Spleen (tissue), 11 donors: ENCODE results near the gene DPYD. TPM values are rescaled to one million over a fixed set of nuclear protein-coding genes. Genes with fewer than 3 reads are reported as not detected.

ENCODE experiments used
- DNase-seq: peaks from one replicate; pipeline ENCODE4 v3.0.0-alpha.2; 2020
- H3K27ac ChIP-seq, 8 donors: fragments of 200-600 bp; sonication (generic) in 7 of 8; 1 replicate in 4 of 8; 2 replicates in 4 of 8; pipeline versions ENCODE4 v1.5.0 to v1.8.0; 2016 to 2021; ENCODE audit warnings: inconsistent platforms in 4 of 8, mild to moderate bottlenecking in 4 of 8, moderate library complexity in 1 of 8
- H3K27me3 ChIP-seq, 7 donors: fragments of 200-600 bp; sonication (generic) in 6 of 7; replicated peaks in 1 of 7; 1 replicate in 4 of 7; 2 replicates in 3 of 7; pipeline versions ENCODE4 v1.5.0 to v1.8.0; 2016 to 2021; ENCODE audit warnings: inconsistent platforms in 3 of 7, mild to moderate bottlenecking in 1 of 7
- H3K36me3 ChIP-seq, 6 donors: fragments of 200-600 bp; sonication (generic) in 5 of 6; 1 replicate in 4 of 6; 2 replicates in 2 of 6; pipeline versions ENCODE4 v1.5.0 to v1.8.0; 2016 to 2021; ENCODE audit warnings: inconsistent platforms in 2 of 6
- H3K4me1 ChIP-seq, 6 donors: fragments of 200-600 bp; sonication (generic) in 5 of 6; 1 replicate in 3 of 6; 2 replicates in 3 of 6; pipeline versions ENCODE4 v1.5.0 to v1.8.0; 2016 to 2021; ENCODE audit warnings: inconsistent platforms in 3 of 6
- H3K4me3 ChIP-seq, 8 donors: fragments of 200-600 bp; sonication (generic) in 7 of 8; 1 replicate in 4 of 8; 2 replicates in 4 of 8; pipeline versions ENCODE4 v1.5.0 to v1.8.0; 2016 to 2021; ENCODE audit warnings: inconsistent platforms in 4 of 8, mild to moderate bottlenecking in 4 of 8, moderate library complexity in 2 of 8
- H3K9me3 ChIP-seq, 8 donors: fragments of 200-600 bp; sonication (generic) in 7 of 8; 1 replicate in 4 of 8; 2 replicates in 4 of 8; pipeline versions ENCODE4 v1.5.0 to v1.8.0; 2016 to 2021; ENCODE audit warnings: inconsistent platforms in 4 of 8
- POLR2A ChIP-seq, 3 donors: fragments of 450-650 bp; IDR thresholded peaks; one replicate each; pipeline ENCODE4 v1.5.1; 2017; ENCODE audit warnings: antibody characterized with exemption in 3 of 3, mild to moderate bottlenecking in 1 of 3
- POLR2AphosphoS5 ChIP-seq, 3 donors: sonication (generic); formaldehyde crosslinking; IDR thresholded peaks; one replicate each; pipeline ENCODE4 v1.5.1; 2017; ENCODE audit warnings: antibody characterized with exemption in 3 of 3
- WGBS, 5 donors: extraction: QIAGEN DNeasy Blood & Tissue Kit in 3 of 5; methylation state at CpG; one replicate each; pipeline versions ENCODE4 v1.1.5 to v1.1.7; 2013 to 2018; 5-methylcytosine and 5-hydroxymethylcytosine counted together
- intact Hi-C: fragments of 100-400 bp; cut with DNase I; formaldehyde crosslinking; loops from one replicate; pipeline ENCODE4 v1.15.0; 2023; ENCODE audit warnings: low total_unique reads
- polyA plus RNA-seq, 3 donors: library from polyadenylated mRNA; stranded (reverse); fragments of 200-250 nt; gene quantifications; one replicate each; pipeline ENCODE4 v1.2.1, GENCODE V29; 2013
- total RNA-seq, 7 donors: library from RNA; depleted of rRNA in 3 of 7; stranded (reverse); fragments of >200 nt in 3 of 7; fragmentation: NEBNext Ultra II Directional in 4 of 7; extraction: Animal tissue kit (Norgen Biotek cat#: 25700) in 4 of 7; gene quantifications; one replicate each; pipeline versions ENCODE4 v1.1.0 to v1.2.1, GENCODE V29; 2016 to 2021
- TF ChIP-seq, protein P1 (sequence below), 11 experiments: fragments of 200-600 bp in 7 of 11; fragments of 450-650 bp in 4 of 11; sonication (generic) in 4 of 11; IDR thresholded peaks in 8 of 11; conservative IDR thresholded peaks in 3 of 11; 1 replicate in 7 of 11; 2 replicates in 4 of 11; pipeline versions ENCODE4 v1.4.0 to v1.8.0; 2016 to 2021; ENCODE audit warnings: antibody characterized with exemption in 11 of 11, inconsistent platforms in 4 of 11, mild to moderate bottlenecking in 1 of 11
- donor health status: healthy with polysubstance abuse.
- donor health status: DM: no; HTN: no; CAD: no; lungs with moderate emphysema.
- donor health status: DM: no; HTN: no; CAD: no.
- donor health status: Bipolar disorder and iron deficiency.
- donor health status: healthy.
- donor health status: DM: no; HTN: no; CAD: no.
- donor health status: DM: yes; HTN: yes; CAD: no.

Gene DPYD
- total and polyA plus RNA-seq, 10 donors = 7.3 to 114 (median 92.3) TPM

DNA sequence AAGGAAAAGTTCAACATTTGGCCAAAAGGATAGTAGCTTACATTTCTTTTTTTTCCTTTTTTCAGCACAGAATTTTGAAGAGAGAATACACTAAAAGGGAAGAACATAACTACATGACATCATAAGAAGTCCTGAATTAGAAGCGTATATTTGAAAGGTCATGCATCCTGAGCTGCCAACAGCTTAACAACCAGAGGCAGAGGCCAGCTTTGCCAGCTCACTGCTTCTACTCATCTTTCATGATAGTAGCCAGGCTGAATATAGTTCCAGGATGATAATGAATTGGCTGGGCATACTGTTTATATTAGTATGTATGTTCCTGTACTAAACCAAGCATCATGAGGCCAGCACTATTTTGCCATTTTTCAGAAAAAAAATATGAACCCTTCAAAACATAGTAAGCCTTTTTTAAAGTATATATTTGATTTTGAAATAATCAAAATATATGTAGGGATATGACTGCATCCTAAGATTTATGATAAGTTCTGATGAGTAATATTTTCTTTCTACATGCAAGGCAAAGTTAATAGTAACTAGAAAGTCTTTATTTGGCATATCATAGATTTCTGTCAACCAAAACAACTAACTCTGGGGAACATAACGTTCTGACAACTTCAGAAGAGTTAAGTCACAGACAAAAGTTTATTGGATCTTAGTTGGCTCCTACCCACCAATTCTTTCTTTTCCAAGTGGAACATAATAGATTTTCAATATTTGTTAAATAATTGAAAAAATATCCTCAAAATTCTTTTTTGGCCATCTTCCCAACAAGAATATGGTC lies 123.2 kb downstream of the DPYD start:
- H3K27me3 ChIP-seq = no peaks in the 10 kb centered on the region
- DNase-seq = no peak
- intact Hi-C loops = no loop called here
- H3K9me3 ChIP-seq = no peaks in the 10 kb centered on the region
- no peak overlapping the region for H3K4me3 ChIP-seq
- H3K36me3 ChIP-seq = peaks cover 0 to 9% (median 0%) of the 10 kb centered on the region in 6 donors
- 78 to 92% (median 83%) methylated on average over 2 of the region's 2 CpGs for WGBS, 5 donors
- TF ChIP-seq POLR2A (IDR thresholded peaks at IDR 0.05) (no peak), POLR2AphosphoS5 (IDR thresholded peaks at IDR 0.05) (no peak)
- TF ChIP-seq, protein P1, sequence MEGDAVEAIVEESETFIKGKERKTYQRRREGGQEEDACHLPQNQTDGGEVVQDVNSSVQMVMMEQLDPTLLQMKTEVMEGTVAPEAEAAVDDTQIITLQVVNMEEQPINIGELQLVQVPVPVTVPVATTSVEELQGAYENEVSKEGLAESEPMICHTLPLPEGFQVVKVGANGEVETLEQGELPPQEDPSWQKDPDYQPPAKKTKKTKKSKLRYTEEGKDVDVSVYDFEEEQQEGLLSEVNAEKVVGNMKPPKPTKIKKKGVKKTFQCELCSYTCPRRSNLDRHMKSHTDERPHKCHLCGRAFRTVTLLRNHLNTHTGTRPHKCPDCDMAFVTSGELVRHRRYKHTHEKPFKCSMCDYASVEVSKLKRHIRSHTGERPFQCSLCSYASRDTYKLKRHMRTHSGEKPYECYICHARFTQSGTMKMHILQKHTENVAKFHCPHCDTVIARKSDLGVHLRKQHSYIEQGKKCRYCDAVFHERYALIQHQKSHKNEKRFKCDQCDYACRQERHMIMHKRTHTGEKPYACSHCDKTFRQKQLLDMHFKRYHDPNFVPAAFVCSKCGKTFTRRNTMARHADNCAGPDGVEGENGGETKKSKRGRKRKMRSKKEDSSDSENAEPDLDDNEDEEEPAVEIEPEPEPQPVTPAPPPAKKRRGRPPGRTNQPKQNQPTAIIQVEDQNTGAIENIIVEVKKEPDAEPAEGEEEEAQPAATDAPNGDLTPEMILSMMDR (IDR thresholded peaks at IDR 0.05 in 8 of 11, conservative IDR thresholded peaks at IDR 0.05 in 3 of 11) = no peak
- H3K4me1 ChIP-seq = peaks cover 0 to 13% (median 0%) of the 10 kb centered on the region in 6 donors
- no peak overlapping the region for H3K27ac ChIP-seq

DNA sequence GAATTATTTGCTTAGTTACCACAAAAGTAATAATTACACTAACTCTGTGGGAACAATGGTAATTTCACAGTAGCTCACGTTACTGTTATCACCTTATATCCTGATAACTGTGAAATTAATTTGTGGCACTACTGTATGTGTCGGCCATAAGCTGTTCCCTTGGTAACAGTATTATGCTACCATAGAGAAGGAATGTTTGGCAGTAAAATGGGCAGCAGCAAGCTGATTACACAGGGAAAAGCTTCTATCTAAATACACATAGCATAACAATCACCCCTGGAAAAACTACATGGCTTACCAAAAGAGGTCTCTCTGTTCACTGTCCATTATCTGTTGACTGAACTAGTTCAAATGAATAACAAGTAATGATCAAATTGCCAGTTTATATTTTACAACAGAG lies 124.1 kb downstream of the DPYD start:
- WGBS, 5 donors = 84 to 94% (median 90%) methylated on average over 2 of the region's 2 CpGs
- no peaks in the 10 kb centered on the region for H3K27me3 ChIP-seq
- no peaks in the 10 kb centered on the region for H3K9me3 ChIP-seq
- no peak for DNase-seq
- TF ChIP-seq, protein P1 (IDR thresholded peaks at IDR 0.05 in 8 of 11, conservative IDR thresholded peaks at IDR 0.05 in 3 of 11) = no peak
- TF ChIP-seq POLR2AphosphoS5 (IDR thresholded peaks at IDR 0.05) (no peak), POLR2A (IDR thresholded peaks at IDR 0.05) (no peak)
- peaks cover 0 to 9% (median 0%) of the 10 kb centered on the region in 6 donors for H3K36me3 ChIP-seq
- H3K4me3 ChIP-seq = no peak overlapping the region
- no peak overlapping the region for H3K27ac ChIP-seq
- peaks cover 0 to 22% (median 0%) of the 10 kb centered on the region in 6 donors for H3K4me1 ChIP-seq
- intact Hi-C loops = no loop called here

DNA sequence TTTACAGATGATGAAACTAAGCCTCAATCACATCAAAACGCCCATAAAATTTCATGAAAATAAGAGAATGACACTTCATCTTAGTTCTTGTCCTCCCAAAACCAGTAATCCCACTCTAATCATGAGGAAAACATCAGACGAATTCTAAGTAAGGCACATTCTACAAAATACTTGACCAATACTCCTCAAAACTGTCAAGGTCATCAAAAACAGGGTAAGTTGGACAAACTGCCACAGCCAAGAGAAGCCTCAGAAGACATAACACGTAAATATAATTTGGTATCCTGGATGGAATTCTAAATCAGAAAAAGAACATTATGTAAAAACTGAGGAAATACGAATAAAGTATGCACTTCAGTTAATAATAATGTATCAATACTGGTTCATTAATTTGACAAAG lies 128.2 kb downstream of the DPYD start:
- 85 to 97% (median 91%) methylated on average over 4 of the region's 4 CpGs for WGBS, 5 donors
- H3K9me3 ChIP-seq = no peaks in the 10 kb centered on the region
- intact Hi-C loops = no loop called here

DNA sequence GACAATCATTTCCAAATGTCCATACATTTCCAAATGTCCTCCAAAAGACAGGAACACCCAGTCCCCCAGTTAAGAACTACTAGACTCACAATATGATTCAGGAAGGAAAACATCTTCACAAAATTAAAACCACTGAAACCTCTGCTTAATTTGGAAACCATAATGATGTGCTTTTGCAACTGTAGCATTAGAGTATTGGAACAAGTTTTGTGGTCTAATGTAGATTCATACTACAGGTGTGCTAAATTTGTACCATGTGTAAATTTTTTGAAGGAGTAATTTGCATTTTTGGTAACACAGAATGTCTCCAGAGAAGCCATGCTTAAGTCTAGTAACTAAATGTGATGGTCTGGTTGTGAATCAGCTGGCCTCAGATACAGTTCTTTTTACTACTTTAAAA lies 129.6 kb downstream of the DPYD start:
- Histone ChIP-seq H3K36me3 (no peaks in the 10 kb centered on the region), H3K4me1 (peaks cover 0 to 47% (median 9%) of the 10 kb centered on the region in 6 donors), H3K27ac (no peak overlapping the region), H3K27me3 (no peaks in the 10 kb centered on the region), H3K4me3 (no peak overlapping the region), H3K9me3 (no peaks in the 10 kb centered on the region)
- TF ChIP-seq POLR2AphosphoS5 (IDR thresholded peaks at IDR 0.05) = no peak
- TF ChIP-seq, protein P1 (IDR thresholded peaks at IDR 0.05 in 8 of 11, conservative IDR thresholded peaks at IDR 0.05 in 3 of 11) = no peak
- no peak for TF ChIP-seq POLR2A (IDR thresholded peaks at IDR 0.05)
- no peak for DNase-seq
- intact Hi-C loops = no loop called here

More for the DNA sequence above, 128.2 kb downstream of the DPYD start:
- Histone ChIP-seq H3K4me3 (no peak overlapping the region), H3K4me1 (peaks cover 0 to 45% (median 9%) of the 10 kb centered on the region in 6 donors), H3K36me3 (no peaks in the 10 kb centered on the region), H3K27me3 (no peaks in the 10 kb centered on the region), H3K27ac (no peak overlapping the region)
- DNase-seq = no peak
- TF ChIP-seq POLR2A (IDR thresholded peaks at IDR 0.05) (no peak), POLR2AphosphoS5 (IDR thresholded peaks at IDR 0.05) (no peak)
- TF ChIP-seq, protein P1 (IDR thresholded peaks at IDR 0.05 in 8 of 11, conservative IDR thresholded peaks at IDR 0.05 in 3 of 11) = no peak
